ENCODE results near the gene HHATL. TPM values are rescaled to one million over a fixed set of nuclear protein-coding genes. Genes with fewer than 3 reads are reported as not detected.

The HHATL gene
- total and polyA plus RNA-seq, 4 donors: 0.39 to 2.7 (median 0.62) TPM

- WGBS, 2 donors: 81 to 87% methylated on average over 4 of the region's 4 CpGs
- ATAC-seq (ENCODE audit: insufficient read depth, low FRiP score) (no peak), DNase-seq (no peak)
- Histone ChIP-seq H3K27ac (ENCODE audit: low read depth in 1 of 2, low read length in 1 of 2) (peak overlapping the region in 1 of 2 donors; percentile 65), H3K27me3 (ENCODE audit: control insufficient read depth in 3 of 3, insufficient read depth in 3 of 3, low read length in 2 of 3) (no peaks in the 10 kb centered on the region), H3K4me1 (ENCODE audit: control insufficient read depth in 5 of 5, insufficient read depth in 5 of 5, low read length in 5 of 5) (peaks cover 0 to 4% (median 0%) of the 10 kb centered on the region in 5 donors), H3K9me3 (ENCODE audit: control insufficient read depth in 4 of 4, insufficient read depth in 3 of 4, low read length in 3 of 4) (no peaks in the 10 kb centered on the region), H3K9ac (ENCODE audit: insufficient read depth in 1 of 2, low read length in 2 of 2) (no peak overlapping the region), H3K4me3 (no peak overlapping the region), H3K36me3 (ENCODE audit: control insufficient read depth in 4 of 4, insufficient read depth in 4 of 4, low read length in 4 of 4) (peaks cover 0 to 17% (median 0%) of the 10 kb centered on the region in 4 donors)
- TF ChIP-seq CTCF (IDR thresholded peaks at IDR 0.05; ENCODE audit: control extremely low read depth, extremely low read depth): no peak
Observed at GRCh38 chr3:42660898-42661297, 41.7 kb downstream of the HHATL start.

- H3K27ac ChIP-seq (ENCODE audit: low read depth in 1 of 2, low read length in 1 of 2): peak overlapping the region in 1 of 2 donors; percentile 65
Observed at GRCh38 chr3:42660131-42660715, 42.4 kb downstream of the HHATL start.

GRCh38 chr3:42659451-42660130 is 43.0 kb downstream of the HHATL start:
- WGBS, 2 donors: 85 to 89% methylated on average over 25 of the region's 25 CpGs
- H3K36me3 ChIP-seq (ENCODE audit: control insufficient read depth in 4 of 4, insufficient read depth in 4 of 4, low read length in 4 of 4): peaks cover 0 to 17% (median 0%) of the 10 kb centered on the region in 4 donors
- H3K27me3 ChIP-seq (ENCODE audit: control insufficient read depth in 3 of 3, insufficient read depth in 3 of 3, low read length in 2 of 3): no peaks in the 10 kb centered on the region
- TF ChIP-seq CTCF (IDR thresholded peaks at IDR 0.05; ENCODE audit: control extremely low read depth, extremely low read depth): no peak
- ATAC-seq (ENCODE audit: insufficient read depth, low FRiP score): no peak
- DNase-seq: no peak
- H3K4me1 ChIP-seq (ENCODE audit: control insufficient read depth in 5 of 5, insufficient read depth in 5 of 5, low read length in 5 of 5): peaks cover 0 to 10% (median 6%) of the 10 kb centered on the region in 5 donors
- no peak overlapping the region for H3K4me3 ChIP-seq
- peak overlapping the region in 1 of 2 donors; percentile 65 for H3K27ac ChIP-seq (ENCODE audit: low read depth in 1 of 2, low read length in 1 of 2)
- no peak overlapping the region for H3K9ac ChIP-seq (ENCODE audit: insufficient read depth in 1 of 2, low read length in 2 of 2)
- no peaks in the 10 kb centered on the region for H3K9me3 ChIP-seq (ENCODE audit: control insufficient read depth in 4 of 4, insufficient read depth in 3 of 4, low read length in 3 of 4)

More at GRCh38 chr3:42660131-42660715, 42.4 kb downstream of the HHATL start:
- no peak for TF ChIP-seq CTCF (IDR thresholded peaks at IDR 0.05; ENCODE audit: control extremely low read depth, extremely low read depth)
- H3K4me3 ChIP-seq: no peak overlapping the region
- ATAC-seq (ENCODE audit: insufficient read depth, low FRiP score) (no peak), DNase-seq (no peak)
- H3K9me3 ChIP-seq (ENCODE audit: control insufficient read depth in 4 of 4, insufficient read depth in 3 of 4, low read length in 3 of 4): no peaks in the 10 kb centered on the region
- no peaks in the 10 kb centered on the region for H3K27me3 ChIP-seq (ENCODE audit: control insufficient read depth in 3 of 3, insufficient read depth in 3 of 3, low read length in 2 of 3)
- peaks cover 0 to 17% (median 0%) of the 10 kb centered on the region in 4 donors for H3K36me3 ChIP-seq (ENCODE audit: control insufficient read depth in 4 of 4, insufficient read depth in 4 of 4, low read length in 4 of 4)
- no peak overlapping the region for H3K9ac ChIP-seq (ENCODE audit: insufficient read depth in 1 of 2, low read length in 2 of 2)
- WGBS, 2 donors: 65 to 86% methylated on average over 6 of the region's 6 CpGs
- H3K4me1 ChIP-seq (ENCODE audit: control insufficient read depth in 5 of 5, insufficient read depth in 5 of 5, low read length in 5 of 5): peaks cover 0 to 6% (median 3%) of the 10 kb centered on the region in 5 donors
